Spleen (tissue), 11 donors: ENCODE results near the gene PAXX. TPM values are rescaled to one million over a fixed set of nuclear protein-coding genes. Genes with fewer than 3 reads are reported as not detected.

ENCODE experiments used
- DNase-seq: peaks from one replicate; pipeline ENCODE4 v3.0.0-alpha.2; 2020
- H3K27ac ChIP-seq, 8 donors: fragments of 200-600 bp; sonication (generic) in 7 of 8; 1 replicate in 4 of 8; 2 replicates in 4 of 8; pipeline versions ENCODE4 v1.5.0 to v1.8.0; 2016 to 2021; ENCODE audit warnings: inconsistent platforms in 4 of 8, mild to moderate bottlenecking in 4 of 8, moderate library complexity in 1 of 8
- H3K27me3 ChIP-seq, 7 donors: fragments of 200-600 bp; sonication (generic) in 6 of 7; replicated peaks in 1 of 7; 1 replicate in 4 of 7; 2 replicates in 3 of 7; pipeline versions ENCODE4 v1.5.0 to v1.8.0; 2016 to 2021; ENCODE audit warnings: inconsistent platforms in 3 of 7, mild to moderate bottlenecking in 1 of 7
- H3K36me3 ChIP-seq, 6 donors: fragments of 200-600 bp; sonication (generic) in 5 of 6; 1 replicate in 4 of 6; 2 replicates in 2 of 6; pipeline versions ENCODE4 v1.5.0 to v1.8.0; 2016 to 2021; ENCODE audit warnings: inconsistent platforms in 2 of 6
- H3K4me1 ChIP-seq, 6 donors: fragments of 200-600 bp; sonication (generic) in 5 of 6; 1 replicate in 3 of 6; 2 replicates in 3 of 6; pipeline versions ENCODE4 v1.5.0 to v1.8.0; 2016 to 2021; ENCODE audit warnings: inconsistent platforms in 3 of 6
- H3K4me3 ChIP-seq, 8 donors: fragments of 200-600 bp; sonication (generic) in 7 of 8; 1 replicate in 4 of 8; 2 replicates in 4 of 8; pipeline versions ENCODE4 v1.5.0 to v1.8.0; 2016 to 2021; ENCODE audit warnings: inconsistent platforms in 4 of 8, mild to moderate bottlenecking in 4 of 8, moderate library complexity in 2 of 8
- H3K9me3 ChIP-seq, 8 donors: fragments of 200-600 bp; sonication (generic) in 7 of 8; 1 replicate in 4 of 8; 2 replicates in 4 of 8; pipeline versions ENCODE4 v1.5.0 to v1.8.0; 2016 to 2021; ENCODE audit warnings: inconsistent platforms in 4 of 8
- CTCF ChIP-seq, 11 experiments: fragments of 200-600 bp in 7 of 11; fragments of 450-650 bp in 4 of 11; sonication (generic) in 4 of 11; IDR thresholded peaks in 8 of 11; conservative IDR thresholded peaks in 3 of 11; 1 replicate in 7 of 11; 2 replicates in 4 of 11; pipeline versions ENCODE4 v1.4.0 to v1.8.0; 2016 to 2021; ENCODE audit warnings: antibody characterized with exemption in 11 of 11, inconsistent platforms in 4 of 11, mild to moderate bottlenecking in 1 of 11
- POLR2A ChIP-seq, 3 donors: fragments of 450-650 bp; IDR thresholded peaks; one replicate each; pipeline ENCODE4 v1.5.1; 2017; ENCODE audit warnings: antibody characterized with exemption in 3 of 3, mild to moderate bottlenecking in 1 of 3
- POLR2AphosphoS5 ChIP-seq, 3 donors: sonication (generic); formaldehyde crosslinking; IDR thresholded peaks; one replicate each; pipeline ENCODE4 v1.5.1; 2017; ENCODE audit warnings: antibody characterized with exemption in 3 of 3
- WGBS, 5 donors: extraction: QIAGEN DNeasy Blood & Tissue Kit in 3 of 5; methylation state at CpG; one replicate each; pipeline versions ENCODE4 v1.1.5 to v1.1.7; 2013 to 2018; 5-methylcytosine and 5-hydroxymethylcytosine counted together
- intact Hi-C: fragments of 100-400 bp; cut with DNase I; formaldehyde crosslinking; loops from one replicate; pipeline ENCODE4 v1.15.0; 2023; ENCODE audit warnings: low total_unique reads
- polyA plus RNA-seq, 3 donors: library from polyadenylated mRNA; stranded (reverse); fragments of 200-250 nt; gene quantifications; one replicate each; pipeline ENCODE4 v1.2.1, GENCODE V29; 2013
- total RNA-seq, 7 donors: library from RNA; depleted of rRNA in 3 of 7; stranded (reverse); fragments of >200 nt in 3 of 7; fragmentation: NEBNext Ultra II Directional in 4 of 7; extraction: Animal tissue kit (Norgen Biotek cat#: 25700) in 4 of 7; gene quantifications; one replicate each; pipeline versions ENCODE4 v1.1.0 to v1.2.1, GENCODE V29; 2016 to 2021
- donor health status: healthy with polysubstance abuse.
- donor health status: DM: no; HTN: no; CAD: no; lungs with moderate emphysema.
- donor health status: DM: no; HTN: no; CAD: no.
- donor health status: Bipolar disorder and iron deficiency.
- donor health status: healthy.
- donor health status: DM: no; HTN: no; CAD: no.
- donor health status: DM: yes; HTN: yes; CAD: no.

Gene PAXX
- total and polyA plus RNA-seq, 10 donors: 51.3 to 264 (median 66.2) TPM

- H3K4me3 ChIP-seq: no peak overlapping the region
- DNase-seq: no peak
- H3K27me3 ChIP-seq: no peaks in the 10 kb centered on the region
- no peaks in the 10 kb centered on the region for H3K9me3 ChIP-seq
- no peak overlapping the region for H3K27ac ChIP-seq
- H3K4me1 ChIP-seq: no peaks in the 10 kb centered on the region
- WGBS, 5 donors: 95 to 98% (median 97%) methylated on average over 20 to 25 of the region's 25 CpGs
- TF ChIP-seq POLR2A (IDR thresholded peaks at IDR 0.05) (no peak), POLR2AphosphoS5 (IDR thresholded peaks at IDR 0.05) (no peak), CTCF (IDR thresholded peaks at IDR 0.05 in 8 of 11, conservative IDR thresholded peaks at IDR 0.05 in 3 of 11) (no peak)
- intact Hi-C loops: no loop called here
- H3K36me3 ChIP-seq: peaks cover 0 to 98% (median 69%) of the 10 kb centered on the region in 6 donors
These were observed 23.3 kb downstream of the PAXX start for GRCh38 chr9:137015540-137015930.

GRCh38 chr9:137015976-137016375 is 23.8 kb downstream of the PAXX start:
- 93 to 98% (median 96%) methylated on average over 3 to 21 of the region's 21 CpGs for WGBS, 5 donors
- no peaks in the 10 kb centered on the region for H3K9me3 ChIP-seq
- H3K27me3 ChIP-seq: no peaks in the 10 kb centered on the region
- peaks cover 0 to 98% (median 70%) of the 10 kb centered on the region in 6 donors for H3K36me3 ChIP-seq
- H3K4me1 ChIP-seq: no peaks in the 10 kb centered on the region
- no peak for DNase-seq
- intact Hi-C loops: no loop called here
- TF ChIP-seq CTCF (IDR thresholded peaks at IDR 0.05 in 8 of 11, conservative IDR thresholded peaks at IDR 0.05 in 3 of 11) (no peak), POLR2AphosphoS5 (IDR thresholded peaks at IDR 0.05) (no peak), POLR2A (IDR thresholded peaks at IDR 0.05) (no peak)
- H3K4me3 ChIP-seq: no peak overlapping the region
- no peak overlapping the region for H3K27ac ChIP-seq

GRCh38 chr9:137016436-137016835 is 24.2 kb downstream of the PAXX start:
- Histone ChIP-seq H3K27me3 (no peaks in the 10 kb centered on the region), H3K27ac (no peak overlapping the region), H3K4me1 (peaks cover 0 to 3% (median 0%) of the 10 kb centered on the region in 6 donors), H3K9me3 (no peaks in the 10 kb centered on the region), H3K36me3 (peaks cover 0 to 98% (median 65%) of the 10 kb centered on the region in 6 donors), H3K4me3 (no peak overlapping the region)
- intact Hi-C loops: no loop called here
- TF ChIP-seq CTCF (IDR thresholded peaks at IDR 0.05 in 8 of 11, conservative IDR thresholded peaks at IDR 0.05 in 3 of 11) (no peak), POLR2AphosphoS5 (IDR thresholded peaks at IDR 0.05) (no peak), POLR2A (IDR thresholded peaks at IDR 0.05) (no peak)
- no peak for DNase-seq
- 87 to 96% (median 96%) methylated on average over 7 to 16 of the region's 16 CpGs for WGBS, 5 donors

- intact Hi-C loops: no loop called here
- 89 to 98% (median 91%) methylated on average over 9 to 28 of the region's 28 CpGs for WGBS, 5 donors
- Histone ChIP-seq H3K27me3 (no peaks in the 10 kb centered on the region), H3K9me3 (no peaks in the 10 kb centered on the region), H3K4me3 (no peak overlapping the region), H3K4me1 (peaks cover 0 to 6% (median 0%) of the 10 kb centered on the region in 6 donors), H3K36me3 (peaks cover 0 to 93% (median 59%) of the 10 kb centered on the region in 6 donors), H3K27ac (no peak overlapping the region)
- no peak for DNase-seq
- TF ChIP-seq POLR2AphosphoS5 (IDR thresholded peaks at IDR 0.05) (peak in 1 of 3 donors; percentile 16), POLR2A (IDR thresholded peaks at IDR 0.05) (no peak), CTCF (IDR thresholded peaks at IDR 0.05 in 8 of 11, conservative IDR thresholded peaks at IDR 0.05 in 3 of 11) (no peak)
These were observed 24.8 kb downstream of the PAXX start for GRCh38 chr9:137017071-137017470.
